ENCODE measurements around the gene OCRL.

The OCRL gene

DNA sequence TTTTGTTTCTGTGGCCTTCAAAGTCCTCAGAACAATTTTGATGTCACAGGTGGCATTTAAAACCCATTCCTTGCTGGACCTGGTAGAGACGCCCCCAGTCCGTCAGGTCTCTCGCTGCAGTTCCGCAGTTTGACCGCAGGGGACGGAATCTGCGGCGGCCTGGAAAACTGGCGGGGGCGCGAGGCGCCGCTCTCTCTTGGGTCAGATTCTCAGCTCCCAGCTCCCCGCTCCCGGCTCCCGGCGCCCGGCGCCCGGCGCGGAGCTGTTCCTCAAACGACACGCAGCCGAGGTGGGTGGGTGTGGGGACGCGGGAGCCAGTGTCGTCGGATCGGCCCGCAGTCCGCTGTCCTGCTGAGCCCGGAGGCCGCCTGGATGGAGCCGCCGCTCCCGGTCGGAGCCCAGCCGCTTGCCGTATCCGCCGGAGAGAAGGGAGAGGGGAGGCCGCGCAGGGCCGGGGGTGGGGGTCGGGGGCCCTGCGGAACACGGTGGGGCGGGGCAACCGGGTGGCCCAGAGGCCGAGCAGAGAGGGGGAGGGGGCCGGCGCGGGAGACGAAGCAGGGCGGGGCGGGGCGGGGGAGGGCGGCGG, at the start of gene OCRL:
Gene OCRL (plus strand): TSS at position 192 of the 586 bp plus-strand sequence. CDS start 181 bp downstream, at position 373.
- DNase-seq: peak; percentile 0 to 32

DNA sequence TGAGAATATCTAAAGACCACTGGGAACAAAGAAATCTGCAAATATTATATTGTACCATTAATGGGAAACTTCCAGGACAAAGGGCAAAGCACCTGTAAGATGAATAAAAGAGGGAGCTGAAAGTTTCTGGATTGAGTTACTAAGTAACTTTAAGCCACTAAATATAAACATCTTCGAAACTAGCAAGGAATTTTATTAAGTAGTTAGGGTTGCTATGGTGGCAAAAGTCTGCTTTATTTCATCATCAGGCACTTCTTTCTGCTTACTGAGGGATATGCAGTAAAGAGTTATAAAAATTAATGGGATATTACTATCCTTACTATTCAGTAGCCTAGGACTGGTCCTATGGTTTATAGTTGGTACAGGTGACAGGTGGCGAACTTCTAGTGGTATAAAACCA, 49.7 kb upstream of the OCRL start:
- DNase-seq: no peak

DNA sequence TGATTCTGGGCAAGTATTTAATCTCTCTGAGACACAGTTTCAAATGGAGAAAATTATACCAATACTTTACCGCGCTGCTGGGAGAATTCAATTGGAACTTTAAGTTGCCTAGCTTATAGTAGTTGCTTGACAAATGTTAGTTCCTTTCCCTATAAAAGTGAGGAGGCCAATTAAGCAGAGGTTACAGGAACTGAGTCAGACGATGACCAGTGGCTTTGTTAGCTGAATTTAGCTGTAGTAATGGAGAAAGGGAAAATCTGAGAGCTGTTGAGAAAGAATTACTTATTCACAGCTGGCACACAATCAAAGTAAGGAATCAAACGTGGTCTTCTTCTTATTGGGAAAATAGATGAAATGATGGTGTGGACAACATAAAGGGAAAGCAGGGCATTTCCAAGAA, 46.4 kb upstream of the OCRL start:
- DNase-seq: peak in 1 of 2 experiments; percentile 1

DNA sequence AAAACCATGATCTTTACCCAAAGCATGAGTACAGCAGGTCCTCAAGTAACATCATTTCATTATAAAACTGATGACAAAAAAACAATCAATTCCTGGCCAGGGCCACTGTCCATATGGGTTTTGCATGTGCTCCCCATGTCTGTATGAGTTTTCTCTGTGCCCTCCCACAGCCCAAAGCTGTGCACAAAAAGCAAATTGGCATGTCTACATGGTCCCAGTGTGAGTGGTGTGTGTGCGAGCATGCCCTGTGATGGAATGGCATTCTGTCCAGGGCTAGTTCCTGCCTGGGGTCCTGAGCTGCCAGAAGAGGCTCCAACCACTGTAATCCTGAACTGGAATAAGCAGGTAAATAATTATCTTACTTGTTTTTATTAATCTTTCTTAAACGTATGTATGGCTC, 45.2 kb upstream of the OCRL start:
- DNase-seq: no peak

DNA sequence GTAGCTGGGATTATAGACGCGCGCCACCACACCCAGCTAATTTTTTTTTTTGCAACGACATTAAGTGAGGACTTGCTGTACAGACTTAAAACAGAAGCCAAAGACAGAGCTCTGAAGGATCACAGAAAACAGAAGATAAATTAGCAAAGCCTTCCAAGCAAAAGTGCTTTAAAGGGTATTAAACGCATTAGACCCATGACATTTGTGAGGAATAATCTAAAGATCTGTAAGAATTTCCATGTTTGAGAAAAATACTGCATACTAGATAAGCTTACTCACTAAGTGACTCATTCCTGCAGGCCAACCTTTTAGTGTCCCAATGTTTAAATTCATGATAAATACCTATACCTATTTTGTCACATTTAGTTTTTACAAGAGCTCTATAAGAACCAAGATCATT, 44.2 kb upstream of the OCRL start:
- DNase-seq: no peak

DNA sequence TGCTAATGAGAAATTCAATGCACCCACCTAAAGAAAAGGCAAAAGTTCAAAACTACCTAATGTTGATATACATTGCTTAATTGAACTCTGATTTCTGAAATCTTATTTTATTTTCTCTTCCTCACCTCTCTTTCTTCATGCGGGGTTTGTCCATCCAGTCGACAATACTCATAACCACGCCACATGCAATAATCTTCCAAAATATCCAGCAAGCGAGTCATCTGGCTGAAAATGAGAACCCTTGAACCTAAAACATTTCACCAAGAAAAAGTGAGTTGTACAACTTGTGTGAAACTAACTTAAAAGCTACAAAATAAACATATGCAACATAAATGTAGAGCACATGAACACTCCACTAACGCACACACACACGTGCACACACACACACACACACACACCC, 43.4 kb upstream of the OCRL start:
- DNase-seq: no peak

DNA sequence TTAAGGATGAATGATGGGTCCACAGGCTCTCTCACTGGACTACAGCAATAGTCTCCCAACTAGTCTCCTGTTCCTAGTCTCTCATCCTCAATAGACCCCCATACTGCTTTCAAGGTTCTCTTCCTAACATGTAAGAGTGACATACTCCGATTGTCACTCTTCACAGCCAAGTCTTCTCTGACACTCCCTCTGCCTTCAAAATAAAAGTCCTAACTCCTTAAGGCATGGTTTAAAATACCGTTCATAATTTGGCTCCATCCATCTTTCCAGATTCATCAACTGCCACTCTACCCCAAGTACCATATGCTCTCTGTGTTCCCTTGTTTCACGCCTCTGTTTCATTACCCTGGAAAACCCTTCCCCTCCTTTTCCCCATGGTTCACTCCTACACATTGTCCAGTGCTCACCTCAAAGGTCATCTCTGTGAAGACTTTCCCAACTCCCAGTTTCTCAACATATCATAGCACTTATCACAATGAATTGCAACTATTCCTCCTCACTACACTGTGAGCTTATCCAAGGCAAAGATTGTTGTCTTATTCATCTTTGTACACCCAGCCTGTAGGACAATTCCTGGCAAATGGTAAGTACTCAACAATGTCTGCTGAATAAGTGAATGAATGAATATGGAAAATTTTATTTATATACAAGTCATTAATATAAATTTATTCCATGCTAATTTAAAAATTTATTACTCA, 42.8 kb upstream of the OCRL start:
- no peak for DNase-seq

DNA sequence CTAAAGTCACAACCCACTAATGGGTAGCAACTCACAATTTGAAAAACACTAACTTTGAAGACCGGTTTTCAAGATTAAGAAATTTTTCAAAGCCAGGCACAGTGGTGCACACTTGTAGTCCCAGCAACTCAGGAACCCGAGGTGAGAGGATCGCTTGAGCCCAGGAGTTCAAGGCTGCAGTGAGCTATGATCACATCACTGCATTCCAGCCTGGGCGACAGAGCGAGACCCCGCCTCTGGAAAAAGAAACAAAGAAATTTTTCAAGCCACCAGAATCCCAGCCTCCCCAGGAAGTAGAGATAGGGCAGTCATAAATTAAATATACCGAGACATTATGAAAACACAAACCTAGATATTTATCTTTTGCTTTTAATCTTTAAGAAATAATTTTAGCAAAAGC, 29.7 kb upstream of the OCRL start:
- no peak for DNase-seq

DNA sequence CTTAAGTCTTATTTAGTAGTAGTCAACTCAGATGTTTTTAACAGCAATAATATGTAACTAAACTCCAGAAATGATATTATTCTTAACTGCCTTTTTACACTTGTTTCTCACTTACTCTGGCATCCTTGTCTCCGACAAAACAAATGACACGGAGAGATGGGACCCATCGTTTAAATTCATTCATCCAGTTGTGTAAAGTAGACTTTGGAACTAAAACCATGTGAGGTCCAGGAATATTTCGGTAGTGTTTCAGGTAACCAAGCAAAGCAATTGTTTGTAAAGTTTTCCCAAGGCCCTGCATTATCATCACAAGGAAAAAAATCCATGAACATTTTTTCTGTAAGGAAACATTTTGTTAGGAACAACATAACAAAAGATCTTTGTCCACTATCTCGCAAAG, 28.4 kb upstream of the OCRL start:
- no peak for DNase-seq

DNA sequence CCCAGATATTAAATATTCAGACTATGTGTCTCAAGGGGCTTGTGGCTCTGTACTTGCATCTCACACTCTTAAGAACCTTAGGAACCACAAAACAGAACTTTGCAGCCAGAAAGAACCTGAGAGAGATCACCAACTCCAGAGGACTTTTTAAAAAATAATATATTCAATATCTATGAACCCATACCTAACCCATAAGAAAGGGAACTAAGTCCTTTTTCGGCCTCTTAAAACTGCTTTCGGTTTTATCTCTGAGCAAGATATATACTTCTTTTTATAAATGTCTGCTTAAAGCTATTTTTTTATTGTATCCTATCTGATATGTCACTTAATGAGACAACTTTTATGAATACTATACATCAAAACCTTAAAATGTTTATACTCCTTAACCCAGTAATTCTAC, 27.6 kb upstream of the OCRL start:
- DNase-seq: no peak

DNA sequence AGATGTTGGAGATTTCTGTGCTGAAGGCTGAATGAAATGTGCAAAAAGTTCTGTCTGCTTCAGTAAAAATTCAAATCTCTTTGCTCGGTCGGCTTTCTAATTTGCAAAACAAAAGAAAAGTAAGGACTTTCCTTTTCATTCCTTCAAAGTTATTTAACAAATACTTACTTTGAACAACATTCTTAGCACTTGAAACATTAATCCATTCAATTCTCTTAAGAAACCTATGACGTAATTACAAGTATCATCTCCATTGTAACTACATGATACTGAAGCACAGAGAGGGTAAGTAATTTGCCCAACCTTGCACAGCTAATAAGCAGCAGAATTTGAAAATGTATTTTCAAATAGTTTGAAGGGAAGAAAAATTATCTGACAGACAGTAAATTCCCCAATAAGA, 23.7 kb upstream of the OCRL start:
- DNase-seq: no peak

DNA sequence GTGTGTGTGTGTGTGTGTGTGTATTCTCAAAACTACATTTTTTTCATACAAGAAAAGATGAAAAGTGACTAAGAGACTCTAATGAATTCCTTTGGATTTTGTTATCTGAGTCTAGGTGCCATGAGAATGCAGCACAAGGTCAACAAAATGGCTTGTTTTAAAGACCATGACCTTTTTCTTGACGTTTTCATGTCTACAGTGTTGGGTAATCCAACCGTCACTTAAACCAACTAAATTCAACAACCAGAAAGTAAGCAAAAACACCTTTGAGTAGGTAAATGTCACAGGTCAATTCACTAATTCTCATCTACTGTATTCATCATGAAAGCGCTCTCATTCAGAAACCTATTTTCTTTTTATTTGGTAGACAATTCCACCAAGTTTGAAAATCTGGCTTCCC, 19.9 kb upstream of the OCRL start:
- DNase-seq: no peak

DNA sequence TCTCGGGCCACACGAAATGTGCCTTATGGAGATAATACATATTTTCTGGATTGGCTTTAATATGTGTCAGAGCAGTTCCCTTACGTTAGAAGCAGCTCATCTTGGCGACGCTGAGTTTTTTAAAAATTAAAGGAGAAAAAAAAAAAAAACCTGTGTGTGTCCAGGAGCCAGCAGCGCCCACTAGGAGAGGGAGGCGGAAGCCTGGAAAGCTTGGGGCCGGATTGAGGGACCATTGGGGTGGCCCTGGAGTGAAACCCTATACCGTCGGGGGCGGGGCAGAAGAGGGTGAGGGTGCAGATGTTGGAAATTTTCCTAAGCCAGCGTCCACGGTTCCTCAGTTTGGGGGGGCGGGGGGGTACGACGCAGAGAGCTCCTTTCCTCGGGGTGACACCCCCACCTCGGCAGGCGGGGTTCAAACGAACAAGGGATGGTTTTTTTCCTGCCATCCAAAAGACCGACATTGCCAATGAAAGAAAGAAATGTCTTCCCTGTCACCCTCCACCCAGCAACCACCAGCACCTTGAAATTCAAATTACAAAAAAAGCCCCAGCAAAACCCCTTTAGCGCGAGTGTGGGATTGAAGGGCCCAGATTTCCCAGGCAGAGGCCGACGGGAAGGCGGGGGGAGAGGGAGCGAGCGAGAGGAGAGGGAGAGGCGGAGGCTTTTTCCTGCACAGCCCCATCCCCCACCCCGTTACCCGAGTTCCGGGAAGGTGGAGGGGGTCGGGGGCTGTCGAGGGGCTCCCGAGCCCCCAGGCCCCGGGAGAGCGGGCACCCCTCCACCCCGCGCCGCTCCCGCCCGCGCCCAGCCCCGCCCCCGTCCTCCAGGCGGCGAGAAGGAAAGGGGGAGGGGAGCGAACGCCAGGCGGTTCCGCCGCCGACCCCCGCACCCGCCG, 17.6 kb upstream of the OCRL start:
- DNase-seq: peak; percentile 7 to 42

DNA sequence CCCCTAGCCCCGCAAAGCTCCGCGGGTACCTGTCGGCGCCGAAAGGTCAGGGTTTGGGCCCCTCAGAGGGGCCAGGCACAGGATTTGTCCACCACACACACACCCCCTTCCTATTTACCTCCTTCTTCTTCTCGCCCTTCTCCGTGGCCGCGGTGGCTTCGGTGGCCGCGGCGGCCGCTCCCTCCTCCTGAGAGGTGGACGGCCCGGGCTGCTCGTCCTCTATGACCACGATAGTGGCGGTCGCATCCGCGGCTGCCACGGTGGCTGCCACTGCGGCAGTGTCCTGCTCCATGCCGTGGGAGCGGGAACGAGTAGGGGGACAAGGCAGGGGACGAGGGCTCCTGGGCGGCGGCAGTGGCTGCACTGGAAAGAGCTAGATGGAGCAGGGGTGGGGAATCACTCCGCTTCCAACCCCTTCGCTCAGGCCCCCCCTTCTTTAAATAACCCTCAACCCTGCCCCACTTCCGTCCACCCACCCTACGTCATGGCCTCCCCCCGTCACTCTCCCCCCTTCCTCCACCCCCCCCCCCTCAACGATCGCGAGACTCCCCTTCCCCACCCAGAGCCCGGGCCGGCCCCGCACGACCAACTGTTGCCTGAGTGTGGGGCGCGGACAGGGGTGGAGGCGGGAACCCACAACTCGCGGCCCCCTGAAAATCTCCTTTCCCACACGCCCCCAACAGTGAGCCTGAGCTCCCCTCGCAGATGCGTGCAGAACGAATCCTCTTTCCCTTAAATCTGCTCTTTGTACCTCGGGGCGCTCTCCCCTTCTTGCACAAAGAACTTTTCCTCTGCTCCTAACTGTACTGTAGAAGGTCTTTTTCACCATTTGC, 16.8 kb upstream of the OCRL start, which contains the start of gene SMARCA1:
Gene SMARCA1 (minus strand): TSS at position 412 of the 833 bp plus-strand sequence. CDS start 120 bp downstream, at position 292.
- DNase-seq: no peak

DNA sequence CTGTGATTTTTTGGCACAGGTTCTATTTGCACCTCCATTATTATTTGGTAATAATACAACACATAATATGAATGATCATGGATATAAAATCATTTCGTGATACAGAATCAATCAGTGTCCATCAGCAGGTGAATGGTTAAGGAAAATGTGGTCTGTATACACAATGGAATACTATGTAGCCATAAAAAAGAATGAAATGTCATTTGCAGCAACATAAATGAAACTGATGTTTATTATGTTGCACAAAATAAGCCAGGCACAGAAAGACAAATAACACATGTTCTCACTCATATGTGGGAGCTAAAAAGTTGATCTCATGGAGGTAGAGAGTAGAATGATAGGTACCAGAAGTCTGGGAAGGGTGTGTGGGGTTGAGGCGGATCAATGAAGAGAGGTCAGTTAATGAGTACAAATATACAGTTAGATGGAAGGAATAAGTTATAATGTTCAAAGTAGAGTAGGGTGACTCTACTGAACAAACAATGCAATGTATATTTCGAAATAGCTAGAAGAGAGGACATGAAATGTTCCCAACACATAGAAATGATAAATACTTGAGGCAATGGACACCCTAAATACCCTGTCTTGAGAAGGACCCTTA, 15.7 kb upstream of the OCRL start:
- DNase-seq: no peak

DNA sequence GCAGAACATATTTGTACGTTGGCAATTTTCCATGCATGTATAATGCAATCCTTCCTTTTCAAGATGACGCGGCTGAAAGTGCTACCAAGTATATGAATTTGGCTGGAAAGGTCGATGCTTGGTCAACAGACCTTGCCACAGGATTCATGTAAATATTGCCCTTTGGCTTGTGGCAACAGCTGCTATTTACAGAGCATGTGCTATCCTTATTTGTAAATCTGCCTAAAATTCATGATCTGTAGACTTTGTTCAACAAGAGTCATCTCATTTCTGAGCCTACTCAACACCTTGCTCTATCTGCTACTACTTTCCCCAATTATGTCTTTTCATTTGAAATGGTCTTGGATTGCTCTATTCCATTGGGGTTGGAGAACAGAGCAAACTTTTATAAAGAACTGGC, 14.9 kb upstream of the OCRL start:
- DNase-seq: no peak

DNA sequence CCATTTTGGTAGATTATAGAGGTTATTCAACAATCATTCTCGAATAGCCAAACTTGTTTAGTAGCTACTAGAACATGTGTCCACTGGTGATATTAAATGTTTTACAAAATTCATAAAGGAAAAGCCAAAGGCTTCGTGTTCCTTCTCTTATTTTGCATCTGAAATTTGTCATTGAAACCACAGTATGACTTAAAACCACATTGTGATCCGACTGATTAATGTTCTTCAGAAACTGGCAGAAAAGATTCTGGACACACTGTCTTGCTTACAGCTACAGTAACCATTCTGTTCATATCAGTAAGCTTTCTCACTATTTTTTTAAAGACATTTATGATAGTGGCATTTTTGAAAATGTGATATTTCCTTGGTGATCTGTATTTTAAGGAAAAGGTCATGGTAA, 14.2 kb upstream of the OCRL start:
- DNase-seq: no peak

DNA sequence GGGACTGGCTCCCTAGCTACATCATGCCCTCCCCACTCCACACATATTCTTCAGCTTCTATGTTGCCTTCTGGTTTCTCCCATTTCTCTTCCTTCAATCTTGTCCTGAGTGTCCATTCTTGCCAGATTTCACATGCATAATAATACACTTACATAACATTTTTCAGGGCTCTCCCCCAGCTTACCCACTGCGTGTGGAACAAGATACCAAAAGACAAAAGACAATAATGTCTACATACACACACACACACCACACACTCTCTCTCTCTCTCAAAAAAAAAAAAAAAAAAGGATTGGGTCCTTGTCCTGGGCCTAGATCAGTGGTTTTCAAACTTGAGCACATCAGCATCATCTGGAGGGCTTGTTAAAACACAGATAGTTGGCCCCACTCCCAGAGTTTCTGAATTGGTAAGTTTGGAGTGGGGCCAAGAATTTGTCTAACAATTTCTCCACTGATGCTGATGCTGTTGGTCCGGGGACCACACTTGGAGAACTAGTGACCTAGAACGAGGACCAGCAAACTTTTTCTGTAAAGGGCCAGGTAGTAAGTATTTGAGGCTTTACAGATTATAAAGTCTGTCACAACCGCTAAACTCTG, 10.3 kb upstream of the OCRL start:
- DNase-seq: no peak

DNA sequence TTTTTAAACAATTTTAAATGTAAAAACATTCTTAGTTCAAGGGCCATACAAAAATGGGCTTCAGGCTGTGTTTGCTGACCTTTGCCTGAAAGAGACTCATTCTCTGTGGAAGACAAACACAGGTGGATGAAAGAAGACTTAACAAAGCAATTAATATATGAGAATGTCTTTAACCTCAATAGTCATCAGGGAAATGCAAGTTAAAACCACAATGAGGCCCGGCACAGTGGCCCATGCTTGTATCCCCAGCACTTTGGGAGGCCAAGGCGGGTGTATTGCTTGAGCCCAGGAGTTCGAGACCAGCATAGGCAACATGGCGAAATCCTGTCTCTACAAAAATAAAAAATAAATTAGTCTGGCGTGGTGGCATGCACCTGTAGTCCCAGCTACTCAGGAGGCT, 9.6 kb upstream of the OCRL start:
- DNase-seq: no peak

DNA sequence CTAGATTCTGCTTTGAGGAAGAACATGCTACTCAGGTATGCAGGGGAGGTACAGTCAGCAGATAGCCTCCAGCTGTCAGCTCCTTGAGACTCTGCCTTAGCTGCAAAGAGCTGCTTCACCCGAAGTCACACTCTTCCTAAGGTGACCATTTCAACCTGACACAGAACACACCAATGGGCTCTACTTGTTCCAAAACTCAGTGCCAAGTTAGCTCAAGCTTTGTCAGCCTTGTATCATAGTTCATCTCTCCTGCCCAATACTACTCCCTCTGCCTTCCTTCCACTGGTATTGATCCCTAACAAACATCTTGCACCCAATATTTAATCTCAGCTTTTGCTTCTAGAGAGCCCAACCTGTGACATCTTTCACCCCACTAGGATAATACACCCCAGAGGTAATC, 8.9 kb upstream of the OCRL start:
- DNase-seq: no peak

DNA sequence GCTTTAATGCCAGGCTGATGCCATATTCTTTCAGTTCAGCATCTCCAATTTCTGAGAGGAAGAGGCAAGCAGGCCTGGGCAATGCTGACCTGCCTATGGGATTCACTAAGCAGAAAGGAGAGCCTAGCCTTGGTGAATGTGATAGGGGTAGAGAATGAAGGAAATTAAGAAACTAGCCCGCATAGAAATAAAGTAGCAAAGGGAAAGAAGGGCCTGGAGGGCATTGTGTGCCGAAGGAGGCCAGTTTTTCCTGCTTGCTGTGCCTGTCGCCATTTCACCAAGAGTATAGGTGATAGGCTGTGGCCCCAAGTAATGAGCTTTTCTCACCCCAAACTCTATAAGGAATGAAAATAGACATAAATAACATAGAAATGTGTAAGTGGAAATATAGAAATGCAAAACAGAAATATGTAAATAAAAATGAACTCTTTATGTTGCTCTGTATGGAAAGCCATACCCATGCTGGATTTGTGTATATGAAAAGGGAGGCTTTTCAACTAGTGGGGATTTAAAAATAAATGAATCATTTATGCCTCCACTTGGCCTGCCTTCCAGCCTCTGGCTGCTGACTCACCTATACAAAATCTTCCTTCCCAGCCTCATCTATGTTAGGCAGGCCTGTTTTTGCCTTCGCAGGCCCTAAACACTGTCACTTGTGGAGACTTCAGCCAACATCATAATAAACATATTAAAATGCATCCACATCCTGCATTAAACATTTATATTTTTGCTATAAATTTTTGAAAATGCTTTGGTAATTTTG, 5.1 kb upstream of the OCRL start:
- no peak for DNase-seq

Measured in SW 1271 (cell line).